ENCODE data around the gene GNAQ.
"Not testable (repeated sequence)": the region's sequence is repeated elsewhere in the genome, so short reads cannot be mapped to it uniquely, and the experiment has no call there.

Gene GNAQ

GRCh38 chr9:77877976-77878375 lies 153.6 kb downstream of the GNAQ start:
- DNase-seq (ENCODE audit: low spot score): no peak

DNA sequence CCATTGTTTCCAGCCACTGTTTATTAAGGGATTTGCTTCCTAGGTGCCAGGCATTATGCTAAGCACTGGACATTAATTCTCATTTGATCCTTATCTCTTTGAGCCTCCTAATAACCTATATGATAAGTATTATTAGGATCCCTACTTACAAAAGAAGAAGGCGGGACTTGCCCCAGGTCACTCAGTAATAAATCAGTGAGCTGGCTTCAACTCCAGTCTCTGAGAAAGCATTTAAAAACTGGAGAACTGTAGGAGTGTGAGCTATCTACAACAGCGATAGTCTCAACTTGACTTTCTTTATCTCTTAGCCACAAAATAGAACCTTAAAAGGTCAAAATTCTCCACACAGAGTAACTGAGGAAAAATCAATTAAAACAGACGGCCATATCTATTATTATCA lies 155.0 kb downstream of the GNAQ start:
- no peak for DNase-seq (ENCODE audit: low spot score)

DNA sequence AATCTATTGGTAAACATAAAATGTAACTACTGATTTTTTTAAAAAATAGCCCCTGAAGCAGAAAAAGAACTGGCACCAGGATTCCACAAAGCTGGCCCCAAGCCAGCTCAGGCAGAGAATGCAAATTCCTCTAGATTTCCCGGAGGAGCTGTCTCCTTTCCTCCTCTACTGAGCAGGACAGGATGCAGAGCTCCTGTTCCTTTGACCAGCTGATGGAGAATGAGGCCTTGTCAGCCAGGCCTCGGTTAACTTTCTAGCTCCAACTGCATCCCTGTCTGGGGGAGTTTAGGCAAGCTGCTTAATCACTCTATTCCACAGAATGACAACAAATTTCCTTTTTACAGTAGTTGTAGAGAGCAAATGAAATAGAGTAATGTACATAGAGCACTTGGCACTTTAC lies 155.5 kb downstream of the GNAQ start:
- no peak for DNase-seq (ENCODE audit: low spot score)

- no peak for DNase-seq (ENCODE audit: low spot score)
These were observed 158.7 kb downstream of the GNAQ start for GRCh38 chr9:77872863-77873262.

DNA sequence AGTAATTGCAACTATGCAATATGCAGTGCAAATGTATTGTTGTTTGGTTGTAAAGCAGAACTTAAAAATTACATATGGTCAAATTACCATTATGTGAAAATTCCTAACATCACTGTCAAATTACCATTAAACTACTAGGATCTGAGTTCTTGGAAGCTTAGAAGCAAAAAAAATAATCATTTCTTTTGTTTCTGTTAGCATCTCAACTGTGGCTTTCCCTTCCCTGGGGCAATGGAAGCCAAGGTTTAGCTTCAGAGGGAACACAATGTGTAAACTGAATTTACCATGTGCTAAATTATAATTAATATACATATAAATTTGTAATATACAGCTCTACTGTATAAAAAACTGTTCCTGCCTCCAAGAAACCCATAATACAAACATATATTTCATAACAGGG lies 159.4 kb downstream of the GNAQ start:
- no peak for DNase-seq (ENCODE audit: low spot score)

- DNase-seq (ENCODE audit: low spot score): no peak
These were observed 160.1 kb downstream of the GNAQ start for GRCh38 chr9:77871483-77871882.

- DNase-seq (ENCODE audit: low spot score): no peak
These were observed 164.7 kb downstream of the GNAQ start for GRCh38 chr9:77866878-77867277.

DNA sequence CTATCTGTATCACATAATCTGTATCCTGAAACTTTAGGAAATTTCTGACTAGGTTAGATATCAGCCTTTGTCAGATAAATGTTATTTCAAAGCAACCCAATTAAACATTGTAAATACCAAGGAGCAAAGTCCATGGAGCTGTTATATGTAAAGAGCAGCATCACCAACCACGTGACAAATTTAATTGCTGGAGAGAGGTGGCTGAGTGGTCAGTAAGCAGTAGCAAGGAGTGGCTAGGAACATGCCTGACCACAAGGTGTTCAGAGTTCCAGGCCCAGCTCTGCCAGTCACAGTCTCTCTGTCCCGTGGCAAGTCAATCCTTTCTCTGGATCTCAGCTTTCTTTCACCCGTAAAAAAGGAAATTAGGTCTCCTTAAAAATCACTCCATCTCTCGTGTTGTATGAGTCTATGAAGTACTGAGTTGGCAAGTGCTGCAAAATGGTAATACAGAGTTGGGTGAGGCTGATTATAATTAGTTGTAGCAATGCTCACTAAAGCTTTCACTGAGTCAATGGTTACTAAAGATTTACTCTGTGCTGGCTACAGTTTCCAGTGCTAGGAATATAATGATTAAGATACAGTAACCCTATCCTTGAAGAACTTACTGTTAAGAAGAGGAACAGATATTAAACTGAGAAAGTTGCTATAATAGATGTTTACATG lies 166.1 kb downstream of the GNAQ start:
- no peak for DNase-seq (ENCODE audit: low spot score)

GRCh38 chr9:77864211-77864889 lies 167.3 kb downstream of the GNAQ start:
- DNase-seq (ENCODE audit: low spot score): no peak

DNA sequence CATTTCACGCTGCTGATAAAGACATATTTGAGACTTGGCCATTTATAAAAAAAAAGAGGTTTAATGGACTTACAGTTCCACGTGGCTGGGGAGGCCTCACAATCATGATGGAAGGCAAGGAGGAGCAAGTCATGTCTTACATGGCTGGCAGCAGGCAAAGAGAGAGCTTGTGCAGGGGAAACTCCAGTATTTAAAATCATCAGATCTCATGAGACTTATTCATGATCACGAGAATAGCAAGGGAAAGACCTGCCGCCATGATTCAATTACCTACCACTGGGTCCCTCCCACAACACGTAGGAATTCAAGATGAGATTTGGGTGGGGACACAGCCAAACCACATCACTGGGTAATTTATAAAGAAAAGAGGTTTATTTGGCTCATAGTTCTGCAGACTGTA lies 168.0 kb downstream of the GNAQ start:
- DNase-seq (ENCODE audit: low spot score): not testable (repeated sequence)

DNA sequence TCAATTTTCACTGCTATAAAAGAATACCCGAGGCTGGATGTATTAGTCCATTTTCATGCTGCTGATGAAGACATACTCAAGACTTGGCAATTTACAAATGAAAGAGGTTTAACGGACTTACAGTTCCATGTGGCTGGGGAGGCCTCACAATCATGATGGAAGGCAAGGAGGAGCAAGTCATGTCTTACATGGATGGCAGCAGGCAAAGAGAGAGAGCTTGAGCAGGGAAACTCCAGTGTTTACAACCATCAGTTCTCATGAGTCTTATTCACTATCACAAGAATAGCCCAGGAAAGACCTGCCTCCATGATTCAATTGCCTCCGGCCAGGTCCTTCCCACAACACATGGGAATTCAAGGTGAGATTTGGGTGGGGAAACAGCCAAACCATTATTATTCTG lies 170.7 kb downstream of the GNAQ start:
- not testable (repeated sequence) for DNase-seq (ENCODE audit: low spot score)

DNA sequence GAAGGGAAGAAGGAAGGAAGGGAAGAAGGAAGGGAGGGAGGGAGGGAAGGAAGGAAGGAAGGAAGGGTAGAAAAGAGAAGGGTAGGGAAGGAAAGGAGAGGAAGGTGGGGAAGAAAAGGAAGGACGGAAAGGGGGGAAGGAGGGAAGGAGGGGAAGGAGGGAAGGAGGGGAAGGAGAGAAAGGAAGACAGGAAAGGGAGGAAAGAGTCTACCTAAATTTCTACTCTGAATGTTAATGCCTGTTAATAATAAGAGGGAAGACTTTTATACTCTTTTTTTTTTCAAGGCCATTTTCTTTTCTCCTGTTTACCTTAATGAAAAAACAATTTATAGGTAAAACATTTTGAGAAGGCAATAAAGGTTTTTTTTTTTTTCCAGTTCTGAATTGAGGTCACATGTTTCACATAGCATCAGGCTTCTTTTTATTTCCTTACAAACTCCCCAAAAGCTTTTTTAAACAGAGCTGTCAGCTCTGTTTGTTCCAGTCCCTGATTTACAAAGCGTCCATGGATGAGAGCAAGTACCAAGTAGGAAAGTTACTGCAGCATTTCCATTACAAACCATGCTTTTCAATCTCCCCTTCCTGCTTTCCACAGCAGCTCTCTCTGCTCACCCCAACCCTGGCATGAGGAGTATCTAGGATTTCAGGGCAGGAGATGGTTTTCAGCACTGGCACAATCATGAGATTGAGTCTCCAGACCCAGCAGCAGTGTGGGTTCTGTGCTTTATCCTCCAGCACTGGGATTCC lies 173.9 kb downstream of the GNAQ start:
- no peak for DNase-seq (ENCODE audit: low spot score)

DNA sequence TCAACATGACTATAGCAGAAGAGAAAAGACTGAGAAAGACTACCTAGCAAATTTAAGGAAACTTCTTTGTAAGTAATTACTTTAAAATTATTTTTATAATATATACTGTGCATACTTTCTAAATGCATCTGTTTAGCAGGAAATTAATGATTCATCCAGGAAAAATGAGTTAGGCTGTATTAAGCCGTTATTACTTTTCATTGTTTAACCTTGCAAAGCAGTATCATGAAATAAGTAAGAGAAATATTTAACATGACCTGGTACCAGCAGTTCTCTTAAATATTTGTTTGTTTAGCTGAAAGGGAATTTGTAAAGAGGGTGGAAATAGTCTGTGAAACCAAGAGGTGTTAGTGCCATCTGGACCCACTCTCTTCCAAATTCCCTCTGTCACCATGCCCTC lies 175.0 kb downstream of the GNAQ start:
- no peak for DNase-seq (ENCODE audit: low spot score)

- no peak for DNase-seq (ENCODE audit: low spot score)
These were observed 176.7 kb downstream of the GNAQ start for GRCh38 chr9:77854916-77855311.

GRCh38 chr9:77854258-77854915 lies 177.2 kb downstream of the GNAQ start:
- no peak for DNase-seq (ENCODE audit: low spot score)

- DNase-seq (ENCODE audit: low spot score): no peak
These were observed 177.9 kb downstream of the GNAQ start for GRCh38 chr9:77853716-77854115.

DNA sequence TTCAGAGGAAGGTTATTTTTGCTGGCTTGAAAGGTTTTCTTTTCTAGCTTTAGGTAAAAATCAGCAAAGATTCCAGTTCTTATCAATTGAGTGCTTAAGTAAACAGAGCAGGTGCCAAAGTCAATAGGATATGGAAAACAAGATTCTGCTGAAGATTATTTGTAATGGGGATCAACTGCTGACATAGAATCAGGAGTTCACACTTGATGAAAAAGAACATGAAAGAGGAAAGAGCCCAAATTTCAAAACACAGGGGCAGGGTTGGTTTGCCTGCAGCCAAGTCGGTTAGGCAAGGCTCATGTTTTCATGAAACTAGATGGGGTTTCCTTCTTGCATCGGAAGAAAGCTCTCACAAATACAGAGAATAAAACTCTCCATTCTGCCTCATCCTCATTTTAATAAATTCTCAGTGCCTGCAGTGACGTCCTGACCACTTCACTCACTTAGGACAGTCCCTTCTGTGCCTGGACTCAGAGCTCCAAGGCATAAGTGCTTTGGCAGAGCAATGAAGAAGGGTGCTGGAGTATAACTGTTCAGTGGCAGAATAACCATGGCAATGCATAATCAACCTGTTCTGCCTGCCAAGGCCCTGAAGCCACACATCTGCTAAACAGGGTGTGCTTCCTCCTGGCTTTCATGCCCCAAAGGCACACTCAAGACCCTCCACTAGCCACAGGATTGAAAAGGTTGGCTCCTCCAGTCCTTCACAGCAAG lies 179.6 kb downstream of the GNAQ start:
- DNase-seq (ENCODE audit: low spot score): no peak

- no peak for DNase-seq (ENCODE audit: low spot score)
These were observed 182.7 kb downstream of the GNAQ start for GRCh38 chr9:77848897-77849296.

GRCh38 chr9:77848404-77848803 lies 183.2 kb downstream of the GNAQ start:
- no peak for DNase-seq (ENCODE audit: low spot score)

GRCh38 chr9:77847626-77848025 lies 184.0 kb downstream of the GNAQ start:
- DNase-seq (ENCODE audit: low spot score): no peak

GRCh38 chr9:77847059-77847499 lies 184.5 kb downstream of the GNAQ start:
- no peak for DNase-seq (ENCODE audit: low spot score)

DNA sequence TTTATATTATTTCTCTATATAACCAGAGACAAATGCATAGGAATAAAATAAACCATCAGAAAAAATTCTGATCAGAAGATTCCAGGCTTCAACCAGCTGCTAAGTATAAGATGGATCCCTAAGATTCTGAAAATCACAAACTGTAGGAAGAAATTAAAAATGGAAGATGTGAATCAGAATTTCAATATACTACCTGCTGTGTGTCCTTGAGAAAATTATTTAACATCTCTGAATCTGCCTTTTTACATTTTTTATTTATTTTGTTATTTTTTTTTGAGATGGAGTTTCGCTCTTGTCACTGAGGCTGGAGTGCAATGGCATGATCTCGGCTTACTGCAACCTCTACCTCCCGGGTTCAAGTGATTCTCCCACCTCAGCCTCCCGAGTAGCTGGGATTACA lies 187.2 kb downstream of the GNAQ start:
- no peak for DNase-seq (ENCODE audit: low spot score)

Measured in germinal center (tissue), 1 donor.